ENCODE results near the gene SUGP1.

SUGP1 gene

GRCh38 chr19:19303411-19303810, 16.9 kb downstream of the SUGP1 start:
- DNase-seq (ENCODE audit: low spot score), result no peak

GRCh38 chr19:19300613-19301012, 19.7 kb downstream of the SUGP1 start:
- DNase-seq (ENCODE audit: low spot score), result no peak

DNA sequence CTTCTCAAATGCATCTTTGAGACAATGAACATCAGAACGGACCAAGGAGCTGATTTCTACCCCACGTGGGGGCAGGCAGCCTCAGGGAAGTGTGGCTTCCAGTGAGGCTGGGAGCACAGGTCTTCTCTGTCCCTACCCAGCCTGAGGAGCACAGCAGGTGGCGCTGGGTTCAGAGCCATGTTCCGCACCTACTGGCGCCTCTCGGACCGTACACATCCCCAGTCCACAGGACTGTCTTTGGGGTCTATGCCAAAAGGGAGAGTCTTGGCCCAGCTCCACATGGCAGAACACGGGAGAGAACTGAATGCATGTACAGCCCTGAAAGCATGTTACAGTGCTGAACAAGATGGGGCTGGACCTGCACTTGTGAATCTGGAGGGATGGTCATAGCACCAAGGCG, 22.6 kb downstream of the SUGP1 start:
- DNase-seq (ENCODE audit: low spot score), result peak; percentile 29

GRCh38 chr19:19296953-19297689, 23.2 kb downstream of the SUGP1 start:
- no peak for DNase-seq (ENCODE audit: low spot score)

DNA sequence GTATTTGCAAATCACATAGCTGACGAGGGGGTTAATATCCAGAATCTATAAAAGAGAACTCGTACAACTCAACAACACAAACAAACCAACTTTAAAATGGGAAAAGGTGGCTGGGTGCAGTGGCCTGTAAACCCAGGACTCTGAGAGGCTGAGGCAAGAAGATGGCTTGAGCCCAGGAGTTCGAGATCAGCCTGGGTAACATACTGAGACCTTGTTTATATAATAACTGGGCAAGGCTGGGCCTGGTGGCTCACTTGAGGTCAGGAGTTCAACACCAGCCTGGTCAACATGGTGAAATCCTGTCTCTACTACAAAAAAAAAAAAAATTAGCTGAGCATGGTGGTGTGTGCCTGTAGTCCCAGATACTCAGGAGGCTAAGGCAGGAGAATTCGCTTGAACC, 25.4 kb downstream of the SUGP1 start:
- DNase-seq (ENCODE audit: low spot score), result no peak

DNA sequence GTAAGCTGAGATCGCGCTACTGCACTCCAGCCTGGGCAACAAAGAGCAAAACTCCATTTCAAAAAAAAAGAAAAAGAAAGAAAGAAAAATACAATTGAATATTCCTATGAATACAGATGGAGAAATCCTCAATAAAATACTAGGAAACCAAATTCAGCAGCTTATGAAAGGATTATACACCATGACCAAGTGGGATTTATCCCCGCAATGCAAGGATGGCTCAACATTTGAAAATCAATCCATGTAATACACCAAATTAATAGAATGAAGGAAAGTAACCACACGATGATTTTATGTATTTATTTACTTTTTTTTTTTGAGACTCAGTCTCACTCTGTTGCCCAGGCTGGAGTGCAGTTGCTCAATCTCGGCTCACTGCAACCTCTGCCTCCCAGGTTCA, 27.7 kb downstream of the SUGP1 start:
- no peak for DNase-seq (ENCODE audit: low spot score)

DNA sequence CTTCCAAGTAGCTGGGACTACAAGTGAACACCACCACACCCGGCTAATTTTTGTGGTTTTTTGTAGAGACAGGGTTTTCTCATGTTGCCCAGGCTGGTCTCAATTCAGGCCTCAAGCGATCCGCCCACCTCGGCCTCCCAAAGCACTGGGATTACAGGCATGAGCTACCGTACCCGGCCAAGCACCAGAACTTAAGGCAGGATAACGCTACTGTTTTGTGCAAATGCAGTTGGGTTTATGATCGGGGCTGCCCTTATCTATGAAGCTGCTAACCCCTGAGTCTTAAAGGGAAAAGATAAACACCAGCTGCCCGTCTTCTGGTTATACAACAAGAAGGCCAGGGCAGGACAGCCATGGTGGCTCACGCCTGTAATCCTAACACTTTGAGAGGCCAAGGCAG, 34.6 kb downstream of the SUGP1 start:
- no peak for DNase-seq (ENCODE audit: low spot score)

DNA sequence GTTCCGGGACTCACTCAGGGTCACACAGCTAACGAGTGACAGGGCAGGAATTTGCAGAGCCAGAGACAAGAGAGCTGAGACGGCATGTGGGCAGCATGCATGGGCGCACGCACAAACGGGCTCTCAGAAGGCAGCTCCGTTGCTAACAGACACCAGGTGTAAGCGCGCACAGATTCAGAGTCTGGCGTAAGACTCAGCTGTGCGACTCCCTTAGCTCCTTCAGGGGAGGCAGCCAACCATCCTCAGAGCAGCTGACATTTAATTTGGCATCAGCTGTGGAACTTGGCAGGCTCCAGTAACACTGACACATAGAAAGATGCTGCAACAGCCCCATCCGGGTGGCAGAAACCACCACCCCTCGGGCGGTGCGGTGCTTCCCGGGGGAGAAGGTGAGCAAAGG, 39.7 kb downstream of the SUGP1 start:
- DNase-seq (ENCODE audit: low spot score), result no peak

- DNase-seq (ENCODE audit: low spot score), result no peak
Observed at GRCh38 chr19:19279853-19280252, 40.5 kb downstream of the SUGP1 start.

DNA sequence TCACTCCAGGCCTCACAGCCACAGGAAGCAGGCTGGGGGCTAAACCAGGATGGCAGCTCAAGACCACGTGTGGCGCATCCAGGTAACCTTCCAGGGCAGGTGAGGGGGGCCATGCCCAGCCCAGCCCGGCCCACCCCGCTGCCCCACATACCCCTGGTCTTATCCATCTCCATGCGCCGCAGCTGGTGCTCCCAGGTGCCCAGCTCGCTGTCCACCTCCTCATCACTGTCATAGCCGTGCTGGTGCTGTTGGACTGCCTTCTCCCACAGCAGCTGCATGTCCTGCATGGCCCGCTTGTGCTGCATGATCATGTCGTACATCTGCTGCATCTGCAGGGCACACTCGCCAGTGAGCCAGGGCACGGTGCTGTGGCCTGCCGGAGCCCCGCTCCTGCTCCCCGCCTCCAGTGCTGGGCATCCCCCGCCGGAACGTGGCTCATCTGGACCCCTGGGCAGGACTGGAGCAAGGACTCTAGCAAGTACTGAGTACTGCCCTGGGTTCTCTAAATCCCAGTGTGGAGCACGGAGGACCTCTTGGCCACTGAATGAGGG, 41.2 kb downstream of the SUGP1 start:
- DNase-seq (ENCODE audit: low spot score), result no peak

DNA sequence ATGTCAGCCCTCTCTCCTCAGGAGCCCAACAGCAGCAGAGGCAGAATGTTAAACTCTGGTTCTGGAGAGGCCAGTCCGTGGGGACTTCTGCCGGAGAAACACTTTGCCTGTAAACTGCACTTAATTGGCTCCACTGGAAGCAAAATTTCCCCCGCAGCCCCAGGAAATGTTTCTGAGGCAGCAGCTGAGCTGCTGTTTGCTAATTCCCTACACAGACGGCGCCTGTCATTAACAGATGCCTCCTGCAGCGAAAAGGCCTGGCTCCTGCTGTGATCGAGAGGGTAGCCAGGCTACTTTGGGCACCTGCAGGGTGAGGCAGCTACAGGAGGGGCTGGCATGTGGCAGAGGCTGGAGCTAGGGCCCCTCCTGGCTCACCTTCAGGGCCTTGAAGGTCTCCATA, 42.0 kb downstream of the SUGP1 start:
- DNase-seq (ENCODE audit: low spot score), result peak; percentile 81

DNA sequence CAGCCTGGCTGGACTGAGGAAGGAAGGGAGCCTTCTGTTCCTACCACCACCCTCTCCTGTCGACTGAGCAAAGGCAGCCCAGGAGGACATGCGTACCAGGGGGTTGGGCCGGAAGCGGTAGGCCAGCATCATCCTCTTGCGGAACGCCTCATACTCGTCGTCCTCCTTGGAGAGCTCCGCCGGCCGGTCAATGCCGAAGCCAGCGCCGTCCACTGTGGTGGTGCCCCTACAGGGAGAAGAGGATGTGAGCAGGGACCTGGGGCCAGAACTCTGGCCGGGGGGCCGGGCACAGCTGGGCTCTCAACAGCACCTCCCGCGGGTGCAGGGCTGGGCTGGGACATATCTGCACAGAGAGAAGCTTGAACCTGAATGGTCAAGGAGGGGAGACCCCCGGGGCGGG, 43.5 kb downstream of the SUGP1 start:
- no peak for DNase-seq (ENCODE audit: low spot score)

- no peak for DNase-seq (ENCODE audit: low spot score)
Observed at GRCh38 chr19:19276386-19276785, 43.9 kb downstream of the SUGP1 start.

GRCh38 chr19:19274716-19275565, 45.4 kb downstream of the SUGP1 start:
- DNase-seq (ENCODE audit: low spot score), result peak; percentile 27

- no peak for DNase-seq (ENCODE audit: low spot score)
Observed at GRCh38 chr19:19274146-19274545, 46.2 kb downstream of the SUGP1 start.

DNA sequence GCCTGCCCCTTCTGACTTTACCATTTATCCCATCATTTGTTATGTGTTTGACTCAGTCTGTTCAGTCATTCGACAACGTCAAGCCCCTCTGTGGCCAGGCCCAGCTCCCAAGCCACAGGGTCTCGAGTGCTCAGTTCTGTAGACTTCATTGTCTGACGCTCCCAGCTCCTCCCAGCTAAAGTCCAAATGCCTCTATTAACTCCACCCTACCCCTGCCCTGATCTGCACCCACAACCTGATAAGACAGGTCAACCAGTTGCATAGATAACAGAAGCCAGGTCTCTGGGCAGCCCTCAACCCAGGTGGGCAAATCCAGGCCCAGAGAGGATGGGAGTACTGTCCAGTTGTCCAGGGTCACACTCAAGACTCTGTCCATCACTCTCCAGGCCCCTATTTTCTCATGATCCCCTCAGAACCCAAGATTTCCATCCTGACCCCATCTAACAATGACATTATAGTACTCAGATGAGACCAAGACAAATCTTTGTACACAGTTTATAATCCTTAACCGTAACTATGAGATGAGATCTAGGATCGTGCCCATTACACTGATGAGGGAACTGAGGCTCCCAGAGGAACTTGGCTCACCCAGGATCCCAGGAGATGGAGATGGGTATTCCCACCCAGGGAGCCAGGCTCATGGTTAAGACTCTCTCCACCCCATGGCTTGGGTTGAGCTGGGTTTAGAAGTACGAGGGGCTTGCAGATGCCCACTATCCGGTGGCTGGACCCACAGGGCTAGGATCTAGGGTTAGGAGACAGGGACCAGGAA, 48.3 kb downstream of the SUGP1 start:
- no peak for DNase-seq (ENCODE audit: low spot score)

- no peak for DNase-seq (ENCODE audit: low spot score)
Observed at GRCh38 chr19:19270749-19271571, 49.3 kb downstream of the SUGP1 start.

DNA sequence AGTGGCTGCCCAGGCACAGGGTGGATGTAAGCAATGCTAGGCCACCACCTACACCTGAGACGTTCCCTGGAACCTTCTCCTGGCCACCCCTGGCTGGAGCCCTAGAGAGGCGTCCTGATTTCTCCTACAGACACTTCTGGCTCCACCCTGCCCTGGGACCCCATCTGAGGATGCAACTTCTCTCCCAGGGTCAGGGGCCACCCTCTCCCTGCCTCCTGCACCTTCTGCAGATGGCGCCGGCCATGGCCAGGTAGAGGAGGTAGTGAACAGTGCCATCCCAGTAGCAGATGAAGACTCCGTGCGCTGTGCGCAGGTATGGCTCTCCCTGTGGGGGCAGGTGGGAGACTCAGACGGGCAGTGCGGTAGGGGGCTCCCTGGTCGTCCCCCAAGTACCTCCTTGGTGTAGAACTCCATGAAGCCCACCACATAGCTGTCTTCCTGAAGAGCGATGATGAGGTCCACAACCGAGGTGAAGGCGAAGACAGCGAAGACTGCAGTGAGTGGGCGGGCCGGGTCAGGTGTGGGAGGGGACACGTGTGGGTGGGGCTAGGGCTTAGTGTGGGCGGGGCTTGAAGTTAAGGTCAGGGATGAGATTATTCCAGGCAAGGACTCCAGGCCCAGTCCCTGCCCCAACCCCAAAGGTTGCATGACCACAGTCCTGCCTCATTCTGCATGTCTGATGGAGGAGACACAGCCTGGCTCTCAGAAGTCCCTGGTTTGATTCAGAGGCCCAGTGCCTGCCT, 50.2 kb downstream of the SUGP1 start:
- peak; percentile 23 for DNase-seq (ENCODE audit: low spot score)

GRCh38 chr19:19268453-19269385, 51.6 kb downstream of the SUGP1 start:
- DNase-seq (ENCODE audit: low spot score), result peak; percentile 30

- DNase-seq (ENCODE audit: low spot score), result no peak
Observed at GRCh38 chr19:19267305-19267704, 53.0 kb downstream of the SUGP1 start.

All from D341Med (cell line).